ENCODE results near the gene BRMS1L. TPM values are rescaled to one million over a fixed set of nuclear protein-coding genes. Genes with fewer than 3 reads are reported as not detected.

Gene BRMS1L
- total and polyA plus RNA-seq, 9 of the 15 experiments (the other 6 are each of a cell fraction or from before 2014, with no cell fraction given), result 1.2 to 4.7 (median 3.3) TPM

DNA sequence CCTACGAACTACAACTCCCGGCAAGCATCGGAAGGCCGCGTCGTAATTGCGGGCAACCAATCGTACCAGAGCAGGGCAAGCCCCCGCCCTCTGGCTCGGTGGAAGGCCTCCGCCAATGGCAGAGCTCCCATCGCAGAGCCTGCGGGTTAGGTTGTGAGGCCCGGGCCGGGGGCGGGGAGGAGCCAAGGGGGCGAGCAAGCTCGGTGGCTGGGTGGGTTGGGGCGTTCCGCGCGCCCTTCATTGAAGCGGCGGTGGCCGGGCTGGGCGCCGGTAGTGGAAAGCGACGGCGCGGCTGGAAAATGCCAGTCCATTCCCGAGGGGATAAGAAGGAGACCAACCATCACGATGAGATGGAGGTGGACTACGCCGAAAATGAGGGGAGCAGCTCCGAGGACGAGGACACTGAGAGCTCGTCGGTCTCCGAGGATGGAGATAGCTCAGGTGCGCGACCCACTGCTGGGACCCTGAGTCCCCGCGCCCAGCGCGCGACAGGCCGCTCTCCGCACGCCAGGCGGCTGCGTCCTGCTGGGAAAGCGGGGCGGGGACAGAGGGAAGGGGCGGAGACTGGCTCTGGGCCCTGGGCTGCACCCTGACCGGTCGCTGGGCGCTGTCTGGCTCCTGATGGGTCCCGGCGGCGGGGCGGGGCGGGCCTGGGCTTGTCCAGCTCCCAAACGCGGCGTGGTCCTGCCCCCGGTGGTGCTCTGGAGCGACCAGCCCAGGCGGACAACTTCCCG, at the start of gene BRMS1L (continued):
- TF ChIP-seq, protein P1, sequence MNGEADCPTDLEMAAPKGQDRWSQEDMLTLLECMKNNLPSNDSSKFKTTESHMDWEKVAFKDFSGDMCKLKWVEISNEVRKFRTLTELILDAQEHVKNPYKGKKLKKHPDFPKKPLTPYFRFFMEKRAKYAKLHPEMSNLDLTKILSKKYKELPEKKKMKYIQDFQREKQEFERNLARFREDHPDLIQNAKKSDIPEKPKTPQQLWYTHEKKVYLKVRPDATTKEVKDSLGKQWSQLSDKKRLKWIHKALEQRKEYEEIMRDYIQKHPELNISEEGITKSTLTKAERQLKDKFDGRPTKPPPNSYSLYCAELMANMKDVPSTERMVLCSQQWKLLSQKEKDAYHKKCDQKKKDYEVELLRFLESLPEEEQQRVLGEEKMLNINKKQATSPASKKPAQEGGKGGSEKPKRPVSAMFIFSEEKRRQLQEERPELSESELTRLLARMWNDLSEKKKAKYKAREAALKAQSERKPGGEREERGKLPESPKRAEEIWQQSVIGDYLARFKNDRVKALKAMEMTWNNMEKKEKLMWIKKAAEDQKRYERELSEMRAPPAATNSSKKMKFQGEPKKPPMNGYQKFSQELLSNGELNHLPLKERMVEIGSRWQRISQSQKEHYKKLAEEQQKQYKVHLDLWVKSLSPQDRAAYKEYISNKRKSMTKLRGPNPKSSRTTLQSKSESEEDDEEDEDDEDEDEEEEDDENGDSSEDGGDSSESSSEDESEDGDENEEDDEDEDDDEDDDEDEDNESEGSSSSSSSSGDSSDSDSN (IDR thresholded peaks at IDR 0.05; ENCODE audit: borderline replicate concordance in 1 of 2, low read depth in 2 of 2, low read length in 2 of 2), result 0 out of 4 replicates have a peak, but pooled peaks of 1 of the 2 experiments have one; percentile 18
- TF ChIP-seq, protein P2, sequence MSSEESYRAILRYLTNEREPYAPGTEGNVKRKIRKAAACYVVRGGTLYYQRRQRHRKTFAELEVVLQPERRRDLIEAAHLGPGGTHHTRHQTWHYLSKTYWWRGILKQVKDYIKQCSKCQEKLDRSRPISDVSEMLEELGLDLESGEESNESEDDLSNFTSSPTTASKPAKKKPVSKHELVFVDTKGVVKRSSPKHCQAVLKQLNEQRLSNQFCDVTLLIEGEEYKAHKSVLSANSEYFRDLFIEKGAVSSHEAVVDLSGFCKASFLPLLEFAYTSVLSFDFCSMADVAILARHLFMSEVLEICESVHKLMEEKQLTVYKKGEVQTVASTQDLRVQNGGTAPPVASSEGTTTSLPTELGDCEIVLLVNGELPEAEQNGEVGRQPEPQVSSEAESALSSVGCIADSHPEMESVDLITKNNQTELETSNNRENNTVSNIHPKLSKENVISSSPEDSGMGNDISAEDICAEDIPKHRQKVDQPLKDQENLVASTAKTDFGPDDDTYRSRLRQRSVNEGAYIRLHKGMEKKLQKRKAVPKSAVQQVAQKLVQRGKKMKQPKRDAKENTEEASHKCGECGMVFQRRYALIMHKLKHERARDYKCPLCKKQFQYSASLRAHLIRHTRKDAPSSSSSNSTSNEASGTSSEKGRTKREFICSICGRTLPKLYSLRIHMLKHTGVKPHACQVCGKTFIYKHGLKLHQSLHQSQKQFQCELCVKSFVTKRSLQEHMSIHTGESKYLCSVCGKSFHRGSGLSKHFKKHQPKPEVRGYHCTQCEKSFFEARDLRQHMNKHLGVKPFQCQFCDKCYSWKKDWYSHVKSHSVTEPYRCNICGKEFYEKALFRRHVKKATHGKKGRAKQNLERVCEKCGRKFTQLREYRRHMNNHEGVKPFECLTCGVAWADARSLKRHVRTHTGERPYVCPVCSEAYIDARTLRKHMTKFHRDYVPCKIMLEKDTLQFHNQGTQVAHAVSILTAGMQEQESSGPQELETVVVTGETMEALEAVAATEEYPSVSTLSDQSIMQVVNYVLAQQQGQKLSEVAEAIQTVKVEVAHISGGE (CRISPR knock-in tag; IDR thresholded peaks at IDR 0.05), result no peak
- TF ChIP-seq KLF1 (tag; IDR thresholded peaks at IDR 0.05), result no peak
- TF ChIP-seq TCF7 (IDR thresholded peaks at IDR 0.05; ENCODE audit: borderline replicate concordance), result no peak
- no peak for TF ChIP-seq MCM3 (IDR thresholded peaks at IDR 0.05)
- TF ChIP-seq, protein P3, sequence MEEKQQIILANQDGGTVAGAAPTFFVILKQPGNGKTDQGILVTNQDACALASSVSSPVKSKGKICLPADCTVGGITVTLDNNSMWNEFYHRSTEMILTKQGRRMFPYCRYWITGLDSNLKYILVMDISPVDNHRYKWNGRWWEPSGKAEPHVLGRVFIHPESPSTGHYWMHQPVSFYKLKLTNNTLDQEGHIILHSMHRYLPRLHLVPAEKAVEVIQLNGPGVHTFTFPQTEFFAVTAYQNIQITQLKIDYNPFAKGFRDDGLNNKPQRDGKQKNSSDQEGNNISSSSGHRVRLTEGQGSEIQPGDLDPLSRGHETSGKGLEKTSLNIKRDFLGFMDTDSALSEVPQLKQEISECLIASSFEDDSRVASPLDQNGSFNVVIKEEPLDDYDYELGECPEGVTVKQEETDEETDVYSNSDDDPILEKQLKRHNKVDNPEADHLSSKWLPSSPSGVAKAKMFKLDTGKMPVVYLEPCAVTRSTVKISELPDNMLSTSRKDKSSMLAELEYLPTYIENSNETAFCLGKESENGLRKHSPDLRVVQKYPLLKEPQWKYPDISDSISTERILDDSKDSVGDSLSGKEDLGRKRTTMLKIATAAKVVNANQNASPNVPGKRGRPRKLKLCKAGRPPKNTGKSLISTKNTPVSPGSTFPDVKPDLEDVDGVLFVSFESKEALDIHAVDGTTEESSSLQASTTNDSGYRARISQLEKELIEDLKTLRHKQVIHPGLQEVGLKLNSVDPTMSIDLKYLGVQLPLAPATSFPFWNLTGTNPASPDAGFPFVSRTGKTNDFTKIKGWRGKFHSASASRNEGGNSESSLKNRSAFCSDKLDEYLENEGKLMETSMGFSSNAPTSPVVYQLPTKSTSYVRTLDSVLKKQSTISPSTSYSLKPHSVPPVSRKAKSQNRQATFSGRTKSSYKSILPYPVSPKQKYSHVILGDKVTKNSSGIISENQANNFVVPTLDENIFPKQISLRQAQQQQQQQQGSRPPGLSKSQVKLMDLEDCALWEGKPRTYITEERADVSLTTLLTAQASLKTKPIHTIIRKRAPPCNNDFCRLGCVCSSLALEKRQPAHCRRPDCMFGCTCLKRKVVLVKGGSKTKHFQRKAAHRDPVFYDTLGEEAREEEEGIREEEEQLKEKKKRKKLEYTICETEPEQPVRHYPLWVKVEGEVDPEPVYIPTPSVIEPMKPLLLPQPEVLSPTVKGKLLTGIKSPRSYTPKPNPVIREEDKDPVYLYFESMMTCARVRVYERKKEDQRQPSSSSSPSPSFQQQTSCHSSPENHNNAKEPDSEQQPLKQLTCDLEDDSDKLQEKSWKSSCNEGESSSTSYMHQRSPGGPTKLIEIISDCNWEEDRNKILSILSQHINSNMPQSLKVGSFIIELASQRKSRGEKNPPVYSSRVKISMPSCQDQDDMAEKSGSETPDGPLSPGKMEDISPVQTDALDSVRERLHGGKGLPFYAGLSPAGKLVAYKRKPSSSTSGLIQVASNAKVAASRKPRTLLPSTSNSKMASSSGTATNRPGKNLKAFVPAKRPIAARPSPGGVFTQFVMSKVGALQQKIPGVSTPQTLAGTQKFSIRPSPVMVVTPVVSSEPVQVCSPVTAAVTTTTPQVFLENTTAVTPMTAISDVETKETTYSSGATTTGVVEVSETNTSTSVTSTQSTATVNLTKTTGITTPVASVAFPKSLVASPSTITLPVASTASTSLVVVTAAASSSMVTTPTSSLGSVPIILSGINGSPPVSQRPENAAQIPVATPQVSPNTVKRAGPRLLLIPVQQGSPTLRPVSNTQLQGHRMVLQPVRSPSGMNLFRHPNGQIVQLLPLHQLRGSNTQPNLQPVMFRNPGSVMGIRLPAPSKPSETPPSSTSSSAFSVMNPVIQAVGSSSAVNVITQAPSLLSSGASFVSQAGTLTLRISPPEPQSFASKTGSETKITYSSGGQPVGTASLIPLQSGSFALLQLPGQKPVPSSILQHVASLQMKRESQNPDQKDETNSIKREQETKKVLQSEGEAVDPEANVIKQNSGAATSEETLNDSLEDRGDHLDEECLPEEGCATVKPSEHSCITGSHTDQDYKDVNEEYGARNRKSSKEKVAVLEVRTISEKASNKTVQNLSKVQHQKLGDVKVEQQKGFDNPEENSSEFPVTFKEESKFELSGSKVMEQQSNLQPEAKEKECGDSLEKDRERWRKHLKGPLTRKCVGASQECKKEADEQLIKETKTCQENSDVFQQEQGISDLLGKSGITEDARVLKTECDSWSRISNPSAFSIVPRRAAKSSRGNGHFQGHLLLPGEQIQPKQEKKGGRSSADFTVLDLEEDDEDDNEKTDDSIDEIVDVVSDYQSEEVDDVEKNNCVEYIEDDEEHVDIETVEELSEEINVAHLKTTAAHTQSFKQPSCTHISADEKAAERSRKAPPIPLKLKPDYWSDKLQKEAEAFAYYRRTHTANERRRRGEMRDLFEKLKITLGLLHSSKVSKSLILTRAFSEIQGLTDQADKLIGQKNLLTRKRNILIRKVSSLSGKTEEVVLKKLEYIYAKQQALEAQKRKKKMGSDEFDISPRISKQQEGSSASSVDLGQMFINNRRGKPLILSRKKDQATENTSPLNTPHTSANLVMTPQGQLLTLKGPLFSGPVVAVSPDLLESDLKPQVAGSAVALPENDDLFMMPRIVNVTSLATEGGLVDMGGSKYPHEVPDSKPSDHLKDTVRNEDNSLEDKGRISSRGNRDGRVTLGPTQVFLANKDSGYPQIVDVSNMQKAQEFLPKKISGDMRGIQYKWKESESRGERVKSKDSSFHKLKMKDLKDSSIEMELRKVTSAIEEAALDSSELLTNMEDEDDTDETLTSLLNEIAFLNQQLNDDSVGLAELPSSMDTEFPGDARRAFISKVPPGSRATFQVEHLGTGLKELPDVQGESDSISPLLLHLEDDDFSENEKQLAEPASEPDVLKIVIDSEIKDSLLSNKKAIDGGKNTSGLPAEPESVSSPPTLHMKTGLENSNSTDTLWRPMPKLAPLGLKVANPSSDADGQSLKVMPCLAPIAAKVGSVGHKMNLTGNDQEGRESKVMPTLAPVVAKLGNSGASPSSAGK (IDR thresholded peaks at IDR 0.05), result no peak
- TF ChIP-seq, protein P4, sequence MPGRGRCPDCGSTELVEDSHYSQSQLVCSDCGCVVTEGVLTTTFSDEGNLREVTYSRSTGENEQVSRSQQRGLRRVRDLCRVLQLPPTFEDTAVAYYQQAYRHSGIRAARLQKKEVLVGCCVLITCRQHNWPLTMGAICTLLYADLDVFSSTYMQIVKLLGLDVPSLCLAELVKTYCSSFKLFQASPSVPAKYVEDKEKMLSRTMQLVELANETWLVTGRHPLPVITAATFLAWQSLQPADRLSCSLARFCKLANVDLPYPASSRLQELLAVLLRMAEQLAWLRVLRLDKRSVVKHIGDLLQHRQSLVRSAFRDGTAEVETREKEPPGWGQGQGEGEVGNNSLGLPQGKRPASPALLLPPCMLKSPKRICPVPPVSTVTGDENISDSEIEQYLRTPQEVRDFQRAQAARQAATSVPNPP (IDR thresholded peaks at IDR 0.05; ENCODE audit: borderline replicate concordance, insufficient read depth, insufficient read length), result no peak

All from K562 (cell line).